ENCODE measurements around the gene CDC42SE2.

DNA sequence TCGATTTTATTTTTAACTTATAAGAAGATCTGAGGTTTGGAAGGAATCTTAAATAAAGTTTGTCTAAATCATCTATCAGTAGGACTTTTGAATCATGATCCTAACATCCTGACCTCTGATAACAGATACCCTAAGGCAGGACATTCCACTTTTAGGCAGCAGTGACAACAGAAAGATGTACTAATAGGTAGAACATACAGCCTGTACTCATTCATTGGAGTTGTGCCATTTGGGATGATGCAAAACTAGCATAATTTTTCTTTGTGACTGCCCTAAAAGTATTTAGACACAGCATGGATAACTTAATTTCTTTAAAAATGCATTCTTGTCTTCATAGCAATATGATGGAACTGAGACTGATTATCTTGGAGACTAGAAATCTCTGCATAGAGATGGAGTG is 39.7 kb downstream of the CDC42SE2 start:
- TF ChIP-seq CTCF (IDR thresholded peaks at IDR 0.05; ENCODE audit: insufficient read depth, low read length, poor library complexity, severe bottlenecking), result no peak
- no peak for TF ChIP-seq EZH2phosphoT487 (conservative IDR thresholded peaks at IDR 0.05; ENCODE audit: low read length)
